HEK293 (cell line): ENCODE results near the gene ANAPC16.

Source experiments
- CTCF ChIA-PET: fragments of 350-600 bp; formaldehyde crosslinking; extraction: SDS; loops from one replicate; lab custom pipeline; 2021; ENCODE audit warnings: antibody characterized with exemption; lab: Yijun Ruan, JAX
- POLR2A ChIA-PET: fragments of 300-600 bp; formaldehyde crosslinking; extraction: SDS; loops from one replicate; lab custom pipeline; 2020; ENCODE audit warnings: antibody characterized with exemption, inconsistent platforms; lab: Yijun Ruan, JAX
- H3K27ac ChIP-seq: fragments of 200-500 bp; sonication (Bioruptor generic); 2 replicates; pipeline ENCODE4 v1.5.1; 2014; ENCODE audit warnings: low read depth, low read length, control low read depth, inconsistent platforms; ENCODE audit errors: extremely low read depth
- H3K36me3 ChIP-seq, 2 experiments: fragments of 200-500 bp in 1 of 2; sonication (Bioruptor generic) in 1 of 2; 1 replicate in 1 of 2; 2 replicates in 1 of 2; pipeline ENCODE4 v1.5.1; 2014 to 2017; ENCODE audit warnings: inconsistent platforms in 2 of 2, low read length in 2 of 2; ENCODE audit not compliant: control insufficient read depth in 2 of 2, insufficient read depth in 1 of 2
- H3K4me1 ChIP-seq: fragments of 200-500 bp; sonication (Bioruptor generic); 2 replicates; pipeline ENCODE4 v1.5.1; 2014; ENCODE audit warnings: mild to moderate bottlenecking, low read length, inconsistent platforms; ENCODE audit not compliant: control insufficient read depth, insufficient read depth
- H3K4me3 ChIP-seq: 2 replicates; pipeline ENCODE4 v1.5.1; 2011; ENCODE audit warnings: low read depth, mild to moderate bottlenecking, control low read depth, low read length, moderate library complexity
- H3K9me3 ChIP-seq: fragments of 200-500 bp; sonication (Bioruptor generic); 2 replicates; pipeline ENCODE4 v1.5.1; 2014; ENCODE audit warnings: low read depth, low read length, inconsistent platforms; ENCODE audit not compliant: control insufficient read depth, insufficient read depth
- BCL11B ChIP-seq: fragments of 450-650 bp; formaldehyde crosslinking; IDR thresholded peaks from 2 replicates; pipeline ENCODE4 v1.5.1; 2016; ENCODE audit warnings: low read depth, missing biosample characterization, missing genetic modification characterization
- EGR2 ChIP-seq: fragments of 450-650 bp; formaldehyde crosslinking; IDR thresholded peaks from 2 replicates; pipeline ENCODE4 v1.5.1; 2016; ENCODE audit warnings: low read depth, missing biosample characterization, missing genetic modification characterization
- GLI4 ChIP-seq: fragments of 450-650 bp; formaldehyde crosslinking; IDR thresholded peaks from 2 replicates; pipeline ENCODE4 v1.5.1; 2016; ENCODE audit warnings: missing biosample characterization, missing genetic modification characterization
- INSM2 ChIP-seq: fragments of 450-650 bp; formaldehyde crosslinking; IDR thresholded peaks from 2 replicates; pipeline ENCODE4 v1.5.1; 2016; ENCODE audit warnings: missing biosample characterization, missing genetic modification characterization
- KLF8 ChIP-seq: fragments of 450-650 bp; formaldehyde crosslinking; IDR thresholded peaks from 2 replicates; pipeline ENCODE4 v1.5.1; 2016; ENCODE audit warnings: missing biosample characterization, missing genetic modification characterization
- OSR2 ChIP-seq: fragments of 450-650 bp; formaldehyde crosslinking; IDR thresholded peaks from 2 replicates; pipeline ENCODE4 v1.5.1; 2016; ENCODE audit warnings: missing biosample characterization, missing genetic modification characterization
- PRDM4 ChIP-seq: fragments of 450-650 bp; formaldehyde crosslinking; IDR thresholded peaks from 2 replicates; pipeline ENCODE4 v1.5.1; 2017; ENCODE audit warnings: missing biosample characterization, missing genetic modification characterization
- RBAK ChIP-seq: fragments of 450-650 bp; formaldehyde crosslinking; IDR thresholded peaks from 2 replicates; pipeline ENCODE4 v1.5.1; 2016; ENCODE audit warnings: missing biosample characterization, missing genetic modification characterization
- REPIN1 ChIP-seq: fragments of 450-650 bp; formaldehyde crosslinking; IDR thresholded peaks from 2 replicates; pipeline ENCODE4 v1.5.1; 2017; ENCODE audit warnings: missing biosample characterization, missing genetic modification characterization, low read depth
- REST ChIP-seq: fragments of 450-650 bp; formaldehyde crosslinking; IDR thresholded peaks from 2 replicates; pipeline ENCODE4 v1.5.1; 2016; ENCODE audit warnings: missing biosample characterization, missing genetic modification characterization
- SALL2 ChIP-seq: fragments of 450-650 bp; formaldehyde crosslinking; IDR thresholded peaks from 2 replicates; pipeline ENCODE4 v1.5.0; 2017; ENCODE audit warnings: missing biosample characterization, mild to moderate bottlenecking, missing genetic modification characterization, borderline replicate concordance
- YY1 ChIP-seq: fragments of 450-650 bp; formaldehyde crosslinking; IDR thresholded peaks from 2 replicates; pipeline ENCODE4 v1.5.1; 2018; ENCODE audit warnings: missing biosample characterization, missing genetic modification characterization
- ZBTB10 ChIP-seq: fragments of 450-650 bp; formaldehyde crosslinking; IDR thresholded peaks from 2 replicates; pipeline ENCODE4 v1.5.1; 2016; ENCODE audit warnings: missing biosample characterization, missing genetic modification characterization
- ZFHX2 ChIP-seq: fragments of 450-650 bp; formaldehyde crosslinking; conservative IDR thresholded peaks from 2 replicates; pipeline ENCODE4 v1.5.1; 2016; ENCODE audit warnings: missing biosample characterization, missing genetic modification characterization
- ZFP69B ChIP-seq: fragments of 450-650 bp; formaldehyde crosslinking; IDR thresholded peaks from 2 replicates; pipeline ENCODE4 v1.5.1; 2016; ENCODE audit warnings: missing biosample characterization, missing genetic modification characterization
- ZNF16 ChIP-seq: fragments of 450-650 bp; formaldehyde crosslinking; IDR thresholded peaks from 2 replicates; pipeline ENCODE4 v1.5.1; 2016; ENCODE audit warnings: low read depth, missing biosample characterization, missing genetic modification characterization
- ZNF174 ChIP-seq: fragments of 450-650 bp; formaldehyde crosslinking; IDR thresholded peaks from 2 replicates; pipeline ENCODE4 v1.5.0; 2017; ENCODE audit warnings: missing biosample characterization, mild to moderate bottlenecking, missing genetic modification characterization
- ZNF501 ChIP-seq: fragments of 450-650 bp; formaldehyde crosslinking; IDR thresholded peaks from 2 replicates; pipeline ENCODE4 v1.5.1; 2016; ENCODE audit warnings: missing biosample characterization, missing genetic modification characterization
- ZNF558 ChIP-seq: fragments of 450-650 bp; formaldehyde crosslinking; IDR thresholded peaks from 2 replicates; pipeline ENCODE4 v1.5.1; 2016; ENCODE audit warnings: missing biosample characterization, missing genetic modification characterization
- ZNF596 ChIP-seq: fragments of 450-650 bp; IDR thresholded peaks from 2 replicates; pipeline ENCODE4 v1.5.0; 2018; ENCODE audit warnings: missing biosample characterization, mild to moderate bottlenecking, missing genetic modification characterization, moderate library complexity
- ZNF76 ChIP-seq: fragments of 450-650 bp; formaldehyde crosslinking; IDR thresholded peaks from 2 replicates; pipeline ENCODE4; 2016; ENCODE audit warnings: low read depth, missing biosample characterization, missing genetic modification characterization, borderline replicate concordance
- ZXDB ChIP-seq: fragments of 450-650 bp; formaldehyde crosslinking; IDR thresholded peaks from 2 replicates; pipeline ENCODE4 v1.5.1; 2016; ENCODE audit warnings: missing biosample characterization, missing genetic modification characterization

ANAPC16 gene

GRCh38 chr10:72242675-72243074 is 26.9 kb downstream of the ANAPC16 start:
- CTCF ChIA-PET: interaction anchor here (0.9 to 1.1 kb wide), 2 partner anchors 17 to 32 kb away, joined by 3 read pairs; no protein-coding TSS in a partner anchor
- Histone ChIP-seq H3K4me1 (peaks cover 16% of the 10 kb centered on the region), H3K36me3 (no peaks in the 10 kb centered on the region), H3K9me3 (no peaks in the 10 kb centered on the region), H3K4me3 (no peak overlapping the region), H3K27ac (no peak overlapping the region; the same call in 1 of the 2 replicates)
- TF ChIP-seq EGR2 (tag by site-specific recombination) (peak; percentile 69), ZFHX2 (tag by site-specific recombination) (peak; percentile 75), ZNF16 (tag by site-specific recombination) (no peak), OSR2 (peak; percentile 67; the same call in 1 of the 2 replicates)
- POLR2A ChIA-PET: interaction anchor here (6.6 kb wide), 1 partner anchor 31 kb away, joined by 36 read pairs; the partner anchor contains the start of gene DDIT4

- Histone ChIP-seq H3K4me1 (peaks cover 22% of the 10 kb centered on the region), H3K4me3 (no peak overlapping the region), H3K27ac (peak overlapping the region; percentile 90), H3K36me3 (no peaks in the 10 kb centered on the region), H3K9me3 (no peaks in the 10 kb centered on the region)
- POLR2A ChIA-PET: interaction anchor here (0.8 to 2.2 kb wide), 2 partner anchors 15 to 30 kb away, joined by 3 to 11 read pairs; partner anchors contain the start of gene DDIT4
- CTCF ChIA-PET: interaction anchor here (0.6 to 1.1 kb wide), 5 partner anchors 15 to 183 kb away, joined by 3 to 4 read pairs (median 3); partner anchors contain the start of gene DDIT4
- TF ChIP-seq ZNF558 (no peak), INSM2 (tag by site-specific recombination) (no peak), ZFP69B (tag by site-specific recombination) (no peak; the same call in 1 of the 2 replicates), ZNF596 (tag by site-specific recombination) (no peak), SALL2 (no peak), BCL11B (no peak), REPIN1 (0 out of 2 replicates have a peak, but pooled peaks have one; percentile 23), RBAK (no peak), ZNF76 (tag by site-specific recombination) (no peak), REST (tag by site-specific recombination) (no peak), PRDM4 (peak; percentile 36; the same call in 1 of the 2 replicates), ZNF501 (tag by site-specific recombination) (no peak), ZXDB (tag by site-specific recombination) (no peak; the same call in 1 of the 2 replicates), ZBTB10 (tag by site-specific recombination) (no peak), GLI4 (tag by site-specific recombination) (no peak), ZNF174 (tag by site-specific recombination) (no peak), YY1 (tag by site-specific recombination) (no peak), KLF8 (peak; percentile 71)
Measured at GRCh38 chr10:72243822-72244437, 28.1 kb downstream of the ANAPC16 start.
